ENCODE results near the gene CDH5.

DNA sequence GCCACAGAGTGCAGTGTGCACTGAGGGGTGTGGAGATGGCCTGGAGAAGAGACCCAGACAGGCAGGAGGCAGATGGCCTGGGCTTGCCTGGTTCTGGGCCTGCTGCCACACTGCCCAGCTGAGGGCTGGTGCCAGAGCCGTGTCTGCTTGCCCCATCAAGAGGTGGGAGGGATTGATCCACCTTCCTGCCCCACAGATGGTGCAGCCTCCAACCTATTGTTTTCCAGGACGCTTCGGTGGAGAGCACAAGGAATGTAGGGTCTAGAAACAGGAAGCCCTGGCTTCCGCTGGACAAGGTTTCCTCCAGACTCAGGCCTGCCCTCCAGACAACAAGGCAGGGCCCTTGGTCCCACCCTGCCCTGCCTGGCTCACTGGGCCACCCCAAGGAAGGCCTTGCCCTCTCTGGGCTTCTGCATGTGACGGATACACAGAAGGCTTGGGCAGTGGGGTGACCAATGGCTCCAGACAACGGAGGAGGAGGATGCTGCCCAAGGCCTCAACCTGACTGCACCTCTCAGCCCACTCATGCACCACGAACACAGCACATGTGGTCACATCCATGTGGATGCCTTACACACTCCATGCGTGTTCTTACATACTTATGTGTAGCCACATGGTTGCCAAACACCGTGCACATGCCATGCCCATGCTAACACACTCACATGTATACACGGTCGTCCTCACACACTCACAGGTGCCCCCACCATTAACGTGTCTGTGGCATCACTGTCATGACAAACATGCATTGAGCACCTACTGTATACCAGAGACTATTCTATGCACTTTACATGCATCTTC is 6.5 kb upstream of the CDH5 start:
- TF ChIP-seq, protein P1, sequence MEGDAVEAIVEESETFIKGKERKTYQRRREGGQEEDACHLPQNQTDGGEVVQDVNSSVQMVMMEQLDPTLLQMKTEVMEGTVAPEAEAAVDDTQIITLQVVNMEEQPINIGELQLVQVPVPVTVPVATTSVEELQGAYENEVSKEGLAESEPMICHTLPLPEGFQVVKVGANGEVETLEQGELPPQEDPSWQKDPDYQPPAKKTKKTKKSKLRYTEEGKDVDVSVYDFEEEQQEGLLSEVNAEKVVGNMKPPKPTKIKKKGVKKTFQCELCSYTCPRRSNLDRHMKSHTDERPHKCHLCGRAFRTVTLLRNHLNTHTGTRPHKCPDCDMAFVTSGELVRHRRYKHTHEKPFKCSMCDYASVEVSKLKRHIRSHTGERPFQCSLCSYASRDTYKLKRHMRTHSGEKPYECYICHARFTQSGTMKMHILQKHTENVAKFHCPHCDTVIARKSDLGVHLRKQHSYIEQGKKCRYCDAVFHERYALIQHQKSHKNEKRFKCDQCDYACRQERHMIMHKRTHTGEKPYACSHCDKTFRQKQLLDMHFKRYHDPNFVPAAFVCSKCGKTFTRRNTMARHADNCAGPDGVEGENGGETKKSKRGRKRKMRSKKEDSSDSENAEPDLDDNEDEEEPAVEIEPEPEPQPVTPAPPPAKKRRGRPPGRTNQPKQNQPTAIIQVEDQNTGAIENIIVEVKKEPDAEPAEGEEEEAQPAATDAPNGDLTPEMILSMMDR (IDR thresholded peaks at IDR 0.05), result no peak
- no peak for TF ChIP-seq POLR2A (IDR thresholded peaks at IDR 0.05)
